Measurements from ENCODE around the gene RIC8A.
"Not testable (repeated sequence)": the region's sequence is repeated elsewhere in the genome, so short reads cannot be mapped to it uniquely, and the experiment has no call there.

DNA sequence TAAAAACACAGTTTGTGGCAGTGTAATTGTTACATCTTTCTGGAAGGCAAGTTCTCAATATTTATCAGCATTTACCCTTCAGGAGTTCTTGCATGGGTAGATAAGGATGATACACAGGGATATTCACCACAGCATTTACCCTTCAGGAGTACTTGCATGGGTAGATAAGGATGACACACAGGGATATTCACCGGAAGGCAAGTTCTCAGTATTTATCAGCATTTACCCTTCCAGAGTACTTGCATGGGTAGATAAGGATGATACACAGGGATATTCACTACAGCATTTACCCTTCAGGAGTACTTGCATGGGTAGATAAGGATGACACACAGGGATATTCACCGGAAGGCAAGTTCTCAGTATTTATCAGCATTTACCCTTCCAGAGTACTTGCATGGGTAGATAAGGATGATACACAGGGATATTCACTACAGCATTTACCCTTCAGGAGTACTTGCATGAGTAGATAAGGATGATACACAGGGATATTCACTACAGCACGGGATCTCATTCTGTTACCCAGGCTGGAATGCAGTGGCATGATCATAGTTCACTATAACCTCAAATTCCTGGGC lies 13.2 kb downstream of the RIC8A start:
- TF ChIP-seq EP300, POLR2A, POLR2AphosphoS5 (IDR thresholded peaks at IDR 0.05): not testable (repeated sequence)
- TF ChIP-seq, protein P1, sequence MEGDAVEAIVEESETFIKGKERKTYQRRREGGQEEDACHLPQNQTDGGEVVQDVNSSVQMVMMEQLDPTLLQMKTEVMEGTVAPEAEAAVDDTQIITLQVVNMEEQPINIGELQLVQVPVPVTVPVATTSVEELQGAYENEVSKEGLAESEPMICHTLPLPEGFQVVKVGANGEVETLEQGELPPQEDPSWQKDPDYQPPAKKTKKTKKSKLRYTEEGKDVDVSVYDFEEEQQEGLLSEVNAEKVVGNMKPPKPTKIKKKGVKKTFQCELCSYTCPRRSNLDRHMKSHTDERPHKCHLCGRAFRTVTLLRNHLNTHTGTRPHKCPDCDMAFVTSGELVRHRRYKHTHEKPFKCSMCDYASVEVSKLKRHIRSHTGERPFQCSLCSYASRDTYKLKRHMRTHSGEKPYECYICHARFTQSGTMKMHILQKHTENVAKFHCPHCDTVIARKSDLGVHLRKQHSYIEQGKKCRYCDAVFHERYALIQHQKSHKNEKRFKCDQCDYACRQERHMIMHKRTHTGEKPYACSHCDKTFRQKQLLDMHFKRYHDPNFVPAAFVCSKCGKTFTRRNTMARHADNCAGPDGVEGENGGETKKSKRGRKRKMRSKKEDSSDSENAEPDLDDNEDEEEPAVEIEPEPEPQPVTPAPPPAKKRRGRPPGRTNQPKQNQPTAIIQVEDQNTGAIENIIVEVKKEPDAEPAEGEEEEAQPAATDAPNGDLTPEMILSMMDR (IDR thresholded peaks at IDR 0.05): not testable (repeated sequence)

All from sigmoid colon (tissue), 4 donors.